ENCODE measurements around the gene CHMP4B.

CHMP4B gene

GRCh38 chr20:33812908-33813462, 1.8 kb downstream of the CHMP4B start:
- intact Hi-C loops (cut with DNase I) = loop anchor here (5.0 kb wide), 2 partner anchors 81 to 179 kb away; partner anchors contain the start of genes RALY and ZNF341
- DNase-seq = no peak

DNA sequence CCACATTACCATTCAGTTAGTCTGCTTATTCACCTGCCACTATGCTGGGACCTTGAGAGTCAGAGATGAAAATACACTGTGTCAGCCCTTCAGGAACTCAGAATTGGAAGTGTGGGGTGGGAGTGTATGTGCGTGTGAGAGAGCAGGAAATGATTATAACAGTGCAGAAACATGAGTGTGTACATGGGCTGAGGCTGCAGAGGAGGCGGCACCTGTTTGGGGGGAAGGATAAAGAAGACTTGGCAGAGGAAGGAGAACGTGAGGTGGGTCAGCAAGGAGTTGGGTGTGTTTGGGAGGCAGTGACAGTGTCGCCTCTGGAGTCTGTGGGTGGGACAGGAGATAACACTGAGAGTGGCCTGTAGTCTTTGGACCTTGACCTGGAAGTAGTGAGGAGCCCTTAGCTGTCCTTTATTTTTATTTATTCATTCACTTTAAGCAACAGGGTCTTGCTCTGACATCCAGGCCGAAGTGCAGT, 3.1 kb downstream of the CHMP4B start:
- DNase-seq = no peak
- intact Hi-C loops (cut with DNase I) = loop anchor here (5.0 kb wide), 2 partner anchors 82 to 178 kb away; partner anchors contain the start of genes RALY and ZNF341

DNA sequence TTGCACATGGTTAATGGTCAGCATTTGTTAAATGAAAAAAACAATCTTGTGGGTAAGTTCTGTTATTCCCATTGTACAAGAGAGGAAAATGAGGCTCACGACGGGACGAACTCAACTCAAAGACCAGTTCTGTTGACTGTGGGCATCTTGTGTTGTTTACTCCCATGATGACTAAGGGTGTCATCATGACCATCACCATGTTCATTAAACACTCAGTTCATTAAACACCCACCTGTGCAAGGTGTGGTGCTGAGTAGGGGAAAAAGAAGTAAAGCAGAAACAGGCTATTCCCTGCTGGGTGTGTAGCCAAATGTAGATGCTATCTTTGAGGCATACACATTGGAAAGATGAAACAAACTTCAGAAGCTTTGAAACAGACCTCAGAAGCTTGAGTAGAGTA, 4.5 kb downstream of the CHMP4B start:
- intact Hi-C loops (cut with DNase I) = no loop called here

DNA sequence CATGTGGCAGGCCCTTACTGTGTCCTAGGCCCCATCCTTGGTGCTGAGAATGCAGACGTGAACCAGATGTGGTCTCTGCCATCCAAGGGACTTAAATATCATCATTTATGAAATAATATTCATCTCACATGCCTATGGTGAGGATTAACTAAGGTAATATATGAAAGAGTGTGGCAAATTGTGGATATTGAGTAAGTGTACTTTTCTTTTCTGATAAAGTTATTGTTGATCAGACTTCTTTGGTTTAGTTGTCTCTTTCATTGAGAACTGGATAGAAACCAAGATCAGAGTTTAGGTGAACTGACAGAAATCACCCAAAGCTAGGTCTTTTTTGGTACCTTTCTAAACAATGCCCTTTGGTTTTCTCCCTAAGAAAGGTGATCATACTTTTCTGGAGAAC, 5.0 kb downstream of the CHMP4B start:
- intact Hi-C loops (cut with DNase I) = no loop called here
- no peak for DNase-seq

More for the DNA sequence above, 4.5 kb downstream of the CHMP4B start:
- DNase-seq = no peak

GRCh38 chr20:33817411-33817810, 6.3 kb downstream of the CHMP4B start:
- intact Hi-C loops (cut with DNase I) = no loop called here

DNA sequence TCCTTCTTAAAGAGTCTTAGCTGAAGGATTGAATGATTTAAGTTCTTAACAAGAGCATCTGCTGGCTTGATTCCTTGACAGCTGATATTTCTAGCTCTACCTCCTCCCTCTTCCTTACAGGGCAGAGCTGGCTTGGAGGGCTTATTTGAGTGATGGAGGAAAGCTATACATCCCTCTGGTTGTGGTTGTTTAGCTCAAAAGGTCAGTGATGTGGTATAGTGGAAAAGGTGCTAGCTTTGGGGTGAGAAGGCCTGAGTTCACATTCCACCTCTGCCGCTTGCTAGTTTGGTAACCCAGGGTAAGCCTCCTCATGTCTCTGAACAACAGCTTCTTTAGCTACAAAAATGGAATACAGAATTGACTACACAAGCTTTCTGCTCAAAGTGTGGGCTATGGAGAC, 8.3 kb downstream of the CHMP4B start:
- DNase-seq = no peak
- intact Hi-C loops (cut with DNase I) = no loop called here

More at GRCh38 chr20:33817411-33817810, 6.3 kb downstream of the CHMP4B start:
- DNase-seq = no peak

DNA sequence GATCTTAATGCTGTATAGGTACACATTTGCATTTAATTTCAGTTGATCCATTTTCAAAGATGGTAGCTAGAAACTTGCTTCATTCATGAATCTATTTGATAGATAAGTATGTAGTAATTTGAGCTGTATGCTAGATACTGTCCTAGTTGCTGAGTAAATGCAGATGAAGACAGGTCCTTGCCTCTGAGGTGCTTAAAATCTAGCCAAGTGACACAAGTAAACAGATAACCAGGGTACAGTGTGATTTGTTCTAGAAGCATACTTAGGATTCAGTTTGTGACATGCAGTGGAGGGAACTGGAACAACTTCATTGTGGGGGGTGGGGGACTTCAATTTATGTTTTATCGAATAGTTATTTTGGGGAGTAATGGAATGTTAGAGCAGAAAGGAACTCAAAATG, 9.2 kb downstream of the CHMP4B start:
- no peak for DNase-seq
- intact Hi-C loops (cut with DNase I) = no loop called here

DNA sequence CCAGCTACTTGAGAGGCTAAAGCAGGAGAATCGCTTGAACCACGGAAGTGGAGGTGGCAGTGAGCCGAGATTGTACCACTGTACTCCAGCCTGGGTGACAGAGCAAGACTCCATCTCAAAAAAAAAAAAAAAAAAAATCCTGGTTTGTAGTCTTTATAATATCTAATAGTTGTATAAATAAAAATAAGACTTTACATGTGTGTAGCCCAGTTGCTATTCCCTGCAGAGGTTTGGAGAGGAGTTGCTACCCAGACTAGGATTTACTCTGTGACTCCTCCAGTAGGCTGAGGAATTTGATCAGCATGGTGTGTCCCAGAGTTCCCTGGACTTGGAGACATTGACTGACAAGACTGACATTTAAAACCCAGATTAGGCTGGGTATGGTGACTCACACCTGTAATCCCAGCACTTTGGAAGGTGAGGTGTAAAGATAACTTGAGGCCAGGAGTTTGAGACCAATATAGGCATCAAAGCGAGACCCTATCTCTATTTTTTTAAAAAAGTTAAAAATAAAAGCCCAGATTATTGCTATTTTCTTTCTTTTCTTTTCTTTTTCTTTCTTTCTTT, 10.2 kb downstream of the CHMP4B start:
- no peak for DNase-seq
- intact Hi-C loops (cut with DNase I) = no loop called here

- intact Hi-C loops (cut with DNase I) = no loop called here
Observed at GRCh38 chr20:33822423-33822822, 11.3 kb downstream of the CHMP4B start.

DNA sequence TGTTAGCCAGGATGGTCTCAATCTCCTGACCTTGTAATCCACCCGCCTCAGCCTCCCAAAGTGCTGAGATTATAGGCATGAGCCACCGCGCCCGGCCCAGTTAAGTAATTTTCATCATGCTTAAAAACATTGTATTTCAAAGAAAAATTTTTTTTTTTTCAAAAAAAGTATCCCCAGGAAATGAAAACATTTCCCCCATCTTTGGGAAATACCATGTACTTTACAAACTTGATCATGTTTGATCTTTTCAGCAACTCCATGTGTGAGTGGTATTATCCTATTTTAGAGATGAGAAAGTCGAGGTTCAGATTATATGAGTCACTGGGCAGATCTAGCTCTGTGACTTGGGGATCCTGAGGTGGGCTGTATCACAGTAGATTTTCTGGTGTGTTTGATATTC, 11.8 kb downstream of the CHMP4B start:
- DNase-seq = no peak
- intact Hi-C loops (cut with DNase I) = no loop called here

More at GRCh38 chr20:33822423-33822822, 11.3 kb downstream of the CHMP4B start:
- no peak for DNase-seq

- no peak for DNase-seq
- intact Hi-C loops (cut with DNase I) = no loop called here
Observed at GRCh38 chr20:33824852-33825251, 13.7 kb downstream of the CHMP4B start.

- intact Hi-C loops (cut with DNase I) = no loop called here
- no peak for DNase-seq
Observed at GRCh38 chr20:33825340-33826269, 14.5 kb downstream of the CHMP4B start.

GRCh38 chr20:33826270-33826897, 15.2 kb downstream of the CHMP4B start:
- DNase-seq = no peak
- intact Hi-C loops (cut with DNase I) = no loop called here

- intact Hi-C loops (cut with DNase I) = no loop called here
- no peak for DNase-seq
Observed at GRCh38 chr20:33827109-33827508, 16.0 kb downstream of the CHMP4B start.

DNA sequence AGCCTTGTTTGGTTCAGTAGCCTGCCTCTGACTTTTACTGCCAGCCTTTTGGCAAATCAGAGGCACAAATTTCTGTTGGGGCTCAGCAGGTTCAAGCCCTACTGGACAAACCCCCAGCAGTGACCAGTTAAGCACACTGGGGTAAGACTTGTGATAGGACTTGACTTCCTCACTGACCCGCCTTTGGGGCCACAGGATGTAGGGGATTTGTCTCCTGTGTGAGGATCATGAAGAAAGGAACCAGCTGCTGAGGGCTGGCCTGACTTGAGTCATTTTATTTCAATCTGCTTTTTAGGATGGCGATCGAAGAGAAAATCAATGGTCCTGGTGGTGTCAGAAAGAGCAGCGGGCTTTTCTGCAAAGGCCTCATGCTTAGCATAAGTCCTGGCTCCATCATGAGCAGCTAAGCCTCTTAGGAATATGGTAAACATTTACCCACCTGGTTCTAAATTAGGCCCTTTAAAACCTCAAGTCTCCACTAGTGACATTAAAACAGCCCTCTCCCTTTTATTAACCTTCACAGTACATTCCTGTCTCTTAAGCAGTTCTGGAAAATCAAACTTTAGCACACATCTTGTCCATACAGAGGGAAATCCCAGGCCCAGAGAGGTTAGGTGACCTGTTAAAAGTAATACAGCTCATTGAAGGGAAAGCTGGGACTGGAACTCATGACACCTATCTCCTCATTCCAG, 16.6 kb downstream of the CHMP4B start:
- intact Hi-C loops (cut with DNase I) = no loop called here
- no peak for DNase-seq

DNA sequence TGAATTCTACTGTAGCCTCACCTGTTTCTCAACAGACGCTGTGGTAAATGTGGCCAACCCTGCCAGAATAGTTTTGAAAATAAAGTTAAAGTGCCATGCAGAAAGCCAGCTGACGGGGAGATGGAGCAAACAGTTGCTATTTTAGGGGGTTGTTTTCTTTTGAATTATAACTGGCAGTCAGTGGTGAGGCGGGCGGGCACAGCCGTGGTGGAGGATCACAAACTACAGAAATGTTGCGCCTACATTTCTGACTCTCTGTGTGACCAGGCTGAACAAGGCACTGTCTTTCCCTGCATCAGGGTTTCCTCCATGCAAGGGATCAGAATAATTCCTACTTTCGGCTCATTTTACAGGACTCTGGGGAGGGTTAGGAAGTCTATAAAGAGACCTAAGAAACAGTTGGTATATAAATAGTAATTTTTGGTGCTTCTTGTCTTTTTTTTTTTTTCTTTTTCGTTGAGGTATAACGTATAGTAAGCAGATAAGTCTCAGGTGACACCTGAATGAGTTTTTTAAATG, 17.2 kb downstream of the CHMP4B start:
- DNase-seq = no peak

GRCh38 chr20:33828967-33829560, 17.9 kb downstream of the CHMP4B start:
- intact Hi-C loops (cut with DNase I) = no loop called here

More for the DNA sequence above, 17.2 kb downstream of the CHMP4B start:
- intact Hi-C loops (cut with DNase I) = no loop called here

DNA sequence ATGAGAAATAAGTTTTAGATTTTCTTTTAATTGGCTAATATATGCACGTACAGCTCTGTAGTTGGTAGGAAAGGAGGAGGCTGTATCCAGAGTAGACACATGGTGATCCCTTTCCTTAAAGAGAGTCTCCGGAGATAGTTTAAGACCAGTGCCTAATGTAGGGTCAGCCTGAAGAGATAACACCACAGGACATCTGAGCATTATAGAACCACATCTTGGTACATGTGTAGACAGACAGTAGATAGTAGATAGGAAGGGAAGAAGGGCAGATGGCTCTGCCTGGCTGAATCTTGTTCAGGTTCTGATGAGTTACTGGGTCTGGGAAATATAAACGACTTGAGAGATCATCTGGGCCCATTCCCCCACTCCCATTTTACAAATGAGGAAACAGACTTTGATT, 18.5 kb downstream of the CHMP4B start:
- intact Hi-C loops (cut with DNase I) = no loop called here
- DNase-seq = no peak

More at GRCh38 chr20:33828967-33829560, 17.9 kb downstream of the CHMP4B start:
- DNase-seq = no peak

All from head of caudate nucleus (tissue), 42 donors.